ENCODE measurements around the gene MIEF2.

Gene MIEF2

GRCh38 chr17:18225121-18225641 is 35.3 kb upstream of the MIEF2 start, which contains the start of gene LLGL1:
TSS of gene LLGL1 (plus strand) at chr17:18225635. CDS start at chr17:18225683, 48 bp downstream.
- TF ChIP-seq CTCF (IDR thresholded peaks at IDR 0.05; ENCODE audit: low read depth, low read length) = no peak

GRCh38 chr17:18225642-18226283 is 34.7 kb upstream of the MIEF2 start:
- TF ChIP-seq CTCF (IDR thresholded peaks at IDR 0.05; ENCODE audit: low read depth, low read length) = no peak
- DNase-seq (ENCODE audit: extremely low read depth, low read depth) = no peak

More at GRCh38 chr17:18225121-18225641, 35.3 kb upstream of the MIEF2 start, which contains the start of gene LLGL1:
- peak; percentile 90 for DNase-seq (ENCODE audit: extremely low read depth, low read depth)

GRCh38 chr17:18226284-18226945 is 34.0 kb upstream of the MIEF2 start:
- DNase-seq (ENCODE audit: extremely low read depth, low read depth) = no peak
- TF ChIP-seq CTCF (IDR thresholded peaks at IDR 0.05; ENCODE audit: low read depth, low read length) = no peak

DNA sequence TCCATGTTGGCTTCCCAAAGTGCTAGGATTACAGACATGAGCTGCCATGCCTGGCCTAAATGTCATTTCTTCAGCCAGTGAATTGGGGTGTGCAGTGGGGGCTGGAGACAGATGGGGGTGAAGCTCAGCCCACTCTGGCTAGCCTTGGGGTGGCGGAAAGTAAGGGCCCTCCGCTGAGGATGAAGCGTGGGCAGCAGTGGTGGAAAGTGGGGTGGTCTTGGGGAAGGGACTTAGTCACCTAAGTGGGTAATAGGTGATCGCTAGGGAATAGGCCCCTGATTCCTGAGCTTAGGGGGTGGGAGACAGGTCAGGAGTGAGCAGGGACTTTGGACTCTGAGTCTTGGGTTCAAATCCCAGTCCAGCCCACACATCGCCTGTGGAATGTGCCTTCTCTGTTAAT is 32.8 kb upstream of the MIEF2 start:
- no peak for TF ChIP-seq CTCF (IDR thresholded peaks at IDR 0.05; ENCODE audit: low read depth, low read length)
- no peak for DNase-seq (ENCODE audit: extremely low read depth, low read depth)

DNA sequence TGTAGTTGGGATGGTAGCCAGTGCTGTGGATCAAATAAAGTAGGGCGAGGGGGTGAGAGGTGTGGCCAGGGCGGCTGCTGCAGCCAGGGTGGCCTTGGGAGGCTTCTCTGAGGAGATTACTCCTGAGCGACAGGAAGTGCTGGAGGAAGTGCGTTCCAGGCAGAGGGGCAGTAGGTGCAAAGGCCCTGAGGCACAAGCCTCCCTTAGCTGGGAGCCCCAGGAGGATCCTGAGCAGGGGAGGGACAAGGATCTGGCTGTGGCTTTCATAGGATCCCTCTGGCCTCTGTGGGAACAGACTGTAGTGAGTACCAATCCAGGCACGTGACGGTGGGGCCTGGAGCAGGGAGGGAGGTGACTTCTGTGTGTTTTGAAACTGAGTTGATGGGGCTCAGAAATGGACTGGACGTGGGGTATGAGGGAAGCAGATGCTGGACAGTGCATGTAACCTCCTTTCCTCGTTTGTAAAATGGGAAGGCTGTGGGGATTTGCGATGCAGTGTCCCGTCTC is 32.2 kb upstream of the MIEF2 start:
- no peak for TF ChIP-seq CTCF (IDR thresholded peaks at IDR 0.05; ENCODE audit: low read depth, low read length)
- DNase-seq (ENCODE audit: extremely low read depth, low read depth) = no peak

DNA sequence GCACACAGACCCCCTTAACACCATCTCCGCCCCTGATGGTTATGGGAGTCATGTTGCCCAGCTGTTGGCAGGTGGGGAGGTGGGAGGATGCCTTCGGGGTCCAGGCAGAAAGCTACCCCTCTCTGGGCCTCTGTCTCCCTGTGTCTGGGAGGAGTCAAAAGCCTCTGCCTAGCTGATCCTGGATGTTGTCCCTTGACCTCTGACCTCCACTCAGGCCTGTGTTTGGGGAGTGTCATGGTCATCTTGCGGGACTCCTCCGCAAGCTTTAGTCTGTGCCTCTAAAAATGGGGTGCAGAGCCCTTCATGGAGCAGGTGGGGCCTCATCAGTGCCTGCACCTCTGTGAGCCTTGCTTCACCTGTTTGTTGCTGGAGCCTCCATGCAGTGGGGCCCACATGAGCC is 31.2 kb upstream of the MIEF2 start:
- no peak for TF ChIP-seq CTCF (IDR thresholded peaks at IDR 0.05; ENCODE audit: low read depth, low read length)
- DNase-seq (ENCODE audit: extremely low read depth, low read depth) = no peak

DNA sequence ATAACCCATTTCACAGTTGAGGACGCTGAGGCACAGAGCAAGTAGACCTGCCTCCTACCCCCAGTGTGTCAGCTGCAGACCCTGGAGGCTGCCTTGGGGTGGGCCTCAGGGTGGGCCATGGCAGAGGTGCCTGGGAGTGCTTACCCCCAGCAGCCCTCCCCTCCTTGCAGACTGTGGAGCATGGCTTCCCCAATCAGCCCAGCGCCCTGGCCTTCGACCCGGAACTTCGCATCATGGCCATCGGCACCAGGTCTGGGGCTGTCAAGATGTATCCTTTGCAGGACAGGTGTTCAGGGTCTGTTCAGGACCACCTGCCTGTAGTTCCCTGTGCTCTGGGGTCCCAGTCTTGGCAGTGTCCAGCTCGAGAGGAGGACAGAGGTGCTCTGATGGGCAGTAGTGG is 30.7 kb upstream of the MIEF2 start:
- TF ChIP-seq CTCF (IDR thresholded peaks at IDR 0.05; ENCODE audit: low read depth, low read length) = no peak

More for the DNA sequence above, 30.7 kb upstream of the MIEF2 start:
- no peak for DNase-seq (ENCODE audit: extremely low read depth, low read depth)
